HepG2 (cell line): ENCODE measurements around the gene ECSCR. TPM values are rescaled to one million over a fixed set of nuclear protein-coding genes. Genes with fewer than 3 reads are reported as not detected.

Experiments used
- AHDC1 ChIP-seq: sonication (generic); formaldehyde crosslinking; IDR thresholded peaks from 2 replicates; pipeline ENCODE4 v1.5.1; 2020; ENCODE audit warnings: mild to moderate bottlenecking, missing genetic modification reagents, borderline replicate concordance
- BCL6 ChIP-seq: IDR thresholded peaks from 2 replicates; pipeline ENCODE4 v1.6.1; 2016; ENCODE audit warnings: missing genetic modification reagents, missing compliant biosample characterization
- EEA1 ChIP-seq: sonication (generic); formaldehyde crosslinking; IDR thresholded peaks from 2 replicates; pipeline ENCODE4 v1.5.1; 2020; ENCODE audit warnings: mild to moderate bottlenecking, missing genetic modification reagents, borderline replicate concordance
- HNRNPH1 ChIP-seq: fragments of 200-400 bp; formaldehyde crosslinking; optimal IDR thresholded peaks from 2 replicates; pipeline ENCODE3; 2017; ENCODE audit warnings: mild to moderate bottlenecking, low read depth, low read length
- IRX3 ChIP-seq: sonication (generic); formaldehyde crosslinking; IDR thresholded peaks from 2 replicates; pipeline ENCODE4 v1.8.1; 2023; ENCODE audit warnings: mild to moderate bottlenecking, low read depth, missing genetic modification reagents, borderline replicate concordance
- MLX ChIP-seq: IDR thresholded peaks from 2 replicates; pipeline ENCODE4 v1.6.1; 2016
- POLR2AphosphoS5 ChIP-seq: IDR thresholded peaks from 2 replicates; pipeline ENCODE4 v1.6.1; 2012; ENCODE audit warnings: low read depth, low read length
- RBFOX2 ChIP-seq: fragments of 200-400 bp; formaldehyde crosslinking; IDR thresholded peaks from 2 replicates; pipeline ENCODE4 v1.6.1; 2017; ENCODE audit warnings: low read depth, mild to moderate bottlenecking, low read length
- RFXAP ChIP-seq: sonication (generic); formaldehyde crosslinking; IDR thresholded peaks from 2 replicates; pipeline ENCODE4 v1.4.0; 2020; ENCODE audit warnings: missing genetic modification reagents, borderline replicate concordance
- SRF ChIP-seq: IDR thresholded peaks from 2 replicates; pipeline ENCODE4 v1.6.1; 2011; ENCODE audit warnings: mild to moderate bottlenecking, low read depth, low read length, moderate library complexity
- TP53 ChIP-seq: sonication (generic); formaldehyde crosslinking; conservative IDR thresholded peaks from 2 replicates; pipeline ENCODE4 v1.4.0; 2020; ENCODE audit warnings: missing genetic modification reagents
- ZBTB25 ChIP-seq: IDR thresholded peaks from 2 replicates; pipeline ENCODE4 v1.6.1; 2018; ENCODE audit warnings: missing genetic modification reagents
- ZFP62 ChIP-seq: sonication (generic); formaldehyde crosslinking; IDR thresholded peaks from 2 replicates; pipeline ENCODE4 v1.4.0; 2020; ENCODE audit warnings: missing genetic modification reagents
- ZNF362 ChIP-seq: sonication (generic); formaldehyde crosslinking; IDR thresholded peaks from 2 replicates; pipeline ENCODE4 v1.4.0; 2020; ENCODE audit warnings: missing genetic modification reagents, mild to moderate bottlenecking, borderline replicate concordance
- ZNF644 ChIP-seq: IDR thresholded peaks from 2 replicates; pipeline ENCODE4 v1.6.1; 2016; ENCODE audit warnings: low read depth
- ZNF800 ChIP-seq: sonication (generic); formaldehyde crosslinking; IDR thresholded peaks from 2 replicates; pipeline ENCODE4 v1.4.0; 2020; ENCODE audit warnings: missing genetic modification reagents
- polyA plus RNA-seq, 8 experiments: library from polyadenylated mRNA; depleted of rRNA in 3 of 8; stranded (reverse) in 7 of 8; unstranded in 1 of 8; fragments of >200 nt; fragmentation: Illumina TruSeq in 4 of 8; extraction: Trizol in 4 of 8; gene quantifications; 2 replicates each; pipeline versions ENCODE4 v1.2.1 to v1.2.3, GENCODE V29; 2011 to 2016; ENCODE audit warnings: low read depth in 4 of 8, missing spikeins in 1 of 8, mixed read lengths in 1 of 8; ENCODE audit not compliant: insufficient read depth in 1 of 8
- total RNA-seq, 5 experiments: library from RNA; depleted of rRNA; stranded (reverse); fragments of >200 nt; fragmentation: Illumina TruSeq; extraction: Trizol; gene quantifications; 2 replicates each; pipeline ENCODE4 v1.2.3, GENCODE V29; 2016; ENCODE audit warnings: low read depth in 1 of 5

ECSCR gene
- total and polyA plus RNA-seq, 2 of the 13 experiments (the other 11 are each of a cell fraction or from before 2014, with no cell fraction given) = 0.18 TPM; not detected in 1

- TF ChIP-seq AHDC1 (no peak), HNRNPH1 (no peak), ZNF362 (CRISPR knock-in tag) (no peak), IRX3 (CRISPR knock-in tag) (no peak), ZBTB25 (no peak), MLX (CRISPR knock-in tag) (no peak; the same call in 1 of the 2 replicates), ZNF644 (CRISPR knock-in tag) (no peak), ZFP62 (CRISPR knock-in tag) (no peak), BCL6 (CRISPR knock-in tag) (no peak), RBFOX2 (peak; percentile 70), SRF (0 out of 2 replicates have a peak, but pooled peaks have one; percentile 40), POLR2AphosphoS5 (peak; percentile 69), RFXAP (CRISPR knock-in tag) (peak; percentile 31; the same call in 1 of the 2 replicates), EEA1 (CRISPR knock-in tag) (no peak), TP53 (CRISPR knock-in tag) (no peak), ZNF800 (CRISPR knock-in tag) (0 out of 2 replicates have a peak, but pooled peaks have one; percentile 26)
Measured at GRCh38 chr5:139403787-139404483, 58.6 kb downstream of the ECSCR start, which contains the start of gene SPATA24 (continued).
